Testis (tissue), 3 donors: ENCODE results near the gene MACROH2A1. TPM values are rescaled to one million over a fixed set of nuclear protein-coding genes. Genes with fewer than 3 reads are reported as not detected.

Source experiments
- DNase-seq: peaks from one replicate; pipeline ENCODE4 v3.0.0-alpha.2; 2019
- H3K27ac ChIP-seq, 2 donors: fragments of 200-600 bp; sonication (generic); one replicate each; pipeline ENCODE4 v1.5.1; 2019
- H3K27me3 ChIP-seq: fragments of 200-600 bp; sonication (generic); one replicate; pipeline ENCODE4 v1.5.1; 2019
- H3K36me3 ChIP-seq: fragments of 200-600 bp; sonication (generic); one replicate; pipeline ENCODE4 v1.5.1; 2017; ENCODE audit warnings: low read depth; ENCODE audit errors: missing control alignments
- H3K4me1 ChIP-seq: fragments of 200-600 bp; sonication (generic); one replicate; pipeline ENCODE4 v1.5.1; 2019
- H3K4me3 ChIP-seq, 2 donors: fragments of 200-600 bp; sonication (generic); one replicate each; pipeline ENCODE4 v1.5.1; 2017 to 2019
- H3K9me3 ChIP-seq: fragments of 200-600 bp; sonication (generic); one replicate; pipeline ENCODE4 v1.5.1; 2017
- CTCF ChIP-seq, 3 experiments: fragments of 450-650 bp in 2 of 3; fragments of 200-600 bp in 1 of 3; sonication (generic) in 1 of 3; IDR thresholded peaks; one replicate each; pipeline ENCODE4 v1.5.1; 2016 to 2019; ENCODE audit warnings: antibody characterized with exemption in 3 of 3, mild to moderate bottlenecking in 2 of 3, moderate library complexity in 1 of 3
- POLR2A ChIP-seq: fragments of 450-650 bp; IDR thresholded peaks from one replicate; pipeline ENCODE4 v1.6.1; 2017; ENCODE audit warnings: antibody characterized with exemption, mild to moderate bottlenecking, moderate library complexity
- WGBS, 2 donors: methylation state at CpG; one replicate each; pipeline ENCODE4 v1.1.5; 2018; 5-methylcytosine and 5-hydroxymethylcytosine counted together
- intact Hi-C: fragments of 100-400 bp; cut with DNase I; formaldehyde crosslinking; loops from one replicate; pipeline ENCODE4 v1.15.1; 2023; ENCODE audit warnings: low total_unique reads
- polyA plus RNA-seq: library from polyadenylated mRNA; stranded (reverse); fragments of 350-450 nt; fragmentation: Illumina TruSeq; extraction: RNeasy Lipid Tissue Mini Kit (QIAGEN cat#74804); gene quantifications from one replicate; pipeline ENCODE4 v1.2.3, GENCODE V29; 2014; ENCODE audit warnings: low read depth, low replicate concordance; ENCODE audit not compliant: insufficient read depth
- total RNA-seq, 2 donors: library from RNA; depleted of rRNA; stranded (reverse); fragments of >200 nt; gene quantifications; one replicate each; pipeline ENCODE4 v1.2.3, GENCODE V29; 2016

The MACROH2A1 gene
- total and polyA plus RNA-seq, 3 donors from 2014 or later, result 92.9 to 191 (median 178) TPM

GRCh38 chr5:135423146-135423845 lies 24.3 kb upstream of the MACROH2A1 start:
- H3K27me3 ChIP-seq, result no peaks in the 10 kb centered on the region
- no peaks in the 10 kb centered on the region for H3K9me3 ChIP-seq
- DNase-seq, result no peak
- TF ChIP-seq POLR2A (no peak), CTCF (IDR thresholded peaks at IDR 0.05) (no peak)
- H3K36me3 ChIP-seq, result no peaks in the 10 kb centered on the region
- H3K4me3 ChIP-seq, result no peak overlapping the region
- no peak overlapping the region for H3K27ac ChIP-seq
- no peaks in the 10 kb centered on the region for H3K4me1 ChIP-seq
- intact Hi-C loops, result no loop called here
- 79% methylated on average over 7 of the region's 7 CpGs for WGBS, 2 donors

- Histone ChIP-seq H3K4me3 (no peak overlapping the region), H3K36me3 (no peaks in the 10 kb centered on the region), H3K9me3 (no peaks in the 10 kb centered on the region), H3K27me3 (no peaks in the 10 kb centered on the region), H3K4me1 (no peaks in the 10 kb centered on the region), H3K27ac (no peak overlapping the region)
- TF ChIP-seq CTCF (IDR thresholded peaks at IDR 0.05), result no peak
- TF ChIP-seq POLR2A, result no peak
- intact Hi-C loops, result no loop called here
- DNase-seq, result no peak
Measured at GRCh38 chr5:135422419-135422818, 23.4 kb upstream of the MACROH2A1 start.

GRCh38 chr5:135417083-135417482 lies 18.1 kb upstream of the MACROH2A1 start:
- intact Hi-C loops, result no loop called here
- Histone ChIP-seq H3K4me3 (no peak overlapping the region), H3K27ac (no peak overlapping the region), H3K9me3 (no peaks in the 10 kb centered on the region), H3K27me3 (no peaks in the 10 kb centered on the region), H3K4me1 (no peaks in the 10 kb centered on the region), H3K36me3 (no peaks in the 10 kb centered on the region)
- DNase-seq, result no peak
- TF ChIP-seq CTCF (IDR thresholded peaks at IDR 0.05), result no peak
- no peak for TF ChIP-seq POLR2A

- TF ChIP-seq CTCF (IDR thresholded peaks at IDR 0.05) (no peak), POLR2A (no peak)
- no peaks in the 10 kb centered on the region for H3K9me3 ChIP-seq
- intact Hi-C loops, result no loop called here
- no peaks in the 10 kb centered on the region for H3K36me3 ChIP-seq
- no peak overlapping the region for H3K4me3 ChIP-seq
- WGBS, 2 donors, result 86 to 90% methylated on average over 2 of the region's 2 CpGs
- H3K27me3 ChIP-seq, result no peaks in the 10 kb centered on the region
- no peak for DNase-seq
- H3K27ac ChIP-seq, result no peak overlapping the region
- no peaks in the 10 kb centered on the region for H3K4me1 ChIP-seq
Measured at GRCh38 chr5:135405082-135405481, 6.1 kb upstream of the MACROH2A1 start.

GRCh38 chr5:135402031-135402430 lies 3.0 kb upstream of the MACROH2A1 start:
- no peak for DNase-seq
- Histone ChIP-seq H3K27me3 (no peaks in the 10 kb centered on the region), H3K27ac (no peak overlapping the region), H3K36me3 (no peaks in the 10 kb centered on the region), H3K4me1 (peaks cover 8% of the 10 kb centered on the region), H3K9me3 (no peaks in the 10 kb centered on the region), H3K4me3 (no peak overlapping the region)
- WGBS, 2 donors, result 84 to 90% methylated on average over 2 of the region's 2 CpGs
- no peak for TF ChIP-seq POLR2A
- TF ChIP-seq CTCF (IDR thresholded peaks at IDR 0.05), result no peak
- intact Hi-C loops, result no loop called here
